MM.1S (cell line): ENCODE measurements around the gene PWWP2B.

Experiments
- CTCF ChIP-seq: fragments of 300-600 bp; sonication (generic); IDR thresholded peaks from 2 replicates; pipeline ENCODE4 v1.5.1; 2016; ENCODE audit warnings: antibody characterized with exemption, low read length, mixed read lengths
- EZH2 ChIP-seq: fragments of 300-600 bp; sonication (generic); optimal IDR thresholded peaks from 2 replicates; pipeline ENCODE3; 2017; ENCODE audit warnings: low read depth, mild to moderate bottlenecking, antibody characterized with exemption, low read length, mixed read lengths
- EZH2phosphoT487 ChIP-seq: fragments of 300-600 bp; sonication (generic); IDR thresholded peaks from 2 replicates; pipeline ENCODE4 v1.6.1; 2018; ENCODE audit warnings: antibody characterized with exemption, low read length

- no peak for TF ChIP-seq CTCF
- TF ChIP-seq EZH2, result no peak
- no peak for TF ChIP-seq EZH2phosphoT487
Observed at GRCh38 chr10:132415956-132416355, 19.0 kb downstream of the PWWP2B start.
